ENCODE data around the gene MEGF6.

MEGF6 gene

GRCh38 chr1:3491291-3492246, 119.7 kb downstream of the MEGF6 start:
- Mint-ChIP-seq H3K27me3 (no peaks in the 10 kb centered on the region), H3K4me1 (peaks cover 2% of the 10 kb centered on the region), H3K27ac (no peak overlapping the region), H3K36me3 (ENCODE audit: low read depth) (no peaks in the 10 kb centered on the region), H3K4me3 (peak overlapping the region; percentile 24), H3K9me3 (peaks cover 14% of the 10 kb centered on the region)
- peak; percentile 91 for DNase-seq
- peak; percentile 75 for ATAC-seq

GRCh38 chr1:3490046-3490745, 121.1 kb downstream of the MEGF6 start:
- ATAC-seq = no peak
- Mint-ChIP-seq H3K36me3 (ENCODE audit: low read depth) (no peaks in the 10 kb centered on the region), H3K4me1 (peaks cover 2% of the 10 kb centered on the region), H3K27me3 (no peaks in the 10 kb centered on the region), H3K4me3 (no peak overlapping the region), H3K27ac (no peak overlapping the region), H3K9me3 (peaks cover 14% of the 10 kb centered on the region)
- no peak for DNase-seq

- no peak overlapping the region for H3K27ac Mint-ChIP-seq
- ATAC-seq (no peak), DNase-seq (no peak)
- H3K27me3 Mint-ChIP-seq = peaks cover 2% of the 10 kb centered on the region
- H3K36me3 Mint-ChIP-seq (ENCODE audit: low read depth) = no peaks in the 10 kb centered on the region
- H3K4me1 Mint-ChIP-seq = peaks cover 2% of the 10 kb centered on the region
- no peak overlapping the region for H3K4me3 Mint-ChIP-seq
- H3K9me3 Mint-ChIP-seq = peaks cover 14% of the 10 kb centered on the region
Measured at GRCh38 chr1:3488432-3488831, 122.9 kb downstream of the MEGF6 start.

GRCh38 chr1:3485016-3485415, 126.3 kb downstream of the MEGF6 start:
- no peaks in the 10 kb centered on the region for H3K4me1 Mint-ChIP-seq
- H3K4me3 Mint-ChIP-seq = no peak overlapping the region
- no peak for DNase-seq
- ATAC-seq = no peak
- peaks cover 14% of the 10 kb centered on the region for H3K9me3 Mint-ChIP-seq
- no peak overlapping the region for H3K27ac Mint-ChIP-seq
- H3K36me3 Mint-ChIP-seq (ENCODE audit: low read depth) = no peaks in the 10 kb centered on the region
- peaks cover 2% of the 10 kb centered on the region for H3K27me3 Mint-ChIP-seq

- no peak for ATAC-seq
- Mint-ChIP-seq H3K9me3 (peaks cover 12% of the 10 kb centered on the region), H3K27me3 (peaks cover 2% of the 10 kb centered on the region), H3K4me1 (no peaks in the 10 kb centered on the region), H3K4me3 (no peak overlapping the region), H3K36me3 (ENCODE audit: low read depth) (no peaks in the 10 kb centered on the region), H3K27ac (no peak overlapping the region)
- peak; percentile 60 for DNase-seq
Measured at GRCh38 chr1:3483801-3484444, 127.4 kb downstream of the MEGF6 start.

- Mint-ChIP-seq H3K9me3 (peaks cover 6% of the 10 kb centered on the region), H3K27ac (no peak overlapping the region), H3K4me3 (no peak overlapping the region), H3K27me3 (peaks cover 2% of the 10 kb centered on the region), H3K4me1 (no peaks in the 10 kb centered on the region), H3K36me3 (ENCODE audit: low read depth) (no peaks in the 10 kb centered on the region)
- no peak for DNase-seq
- ATAC-seq = no peak
Measured at GRCh38 chr1:3483380-3483779, 127.9 kb downstream of the MEGF6 start.

GRCh38 chr1:3482378-3482849, 128.9 kb downstream of the MEGF6 start:
- Mint-ChIP-seq H3K9me3 (peaks cover 4% of the 10 kb centered on the region), H3K36me3 (ENCODE audit: low read depth) (no peaks in the 10 kb centered on the region), H3K4me1 (no peaks in the 10 kb centered on the region), H3K27ac (no peak overlapping the region), H3K4me3 (no peak overlapping the region), H3K27me3 (peaks cover 2% of the 10 kb centered on the region)
- DNase-seq (peak; percentile 24), ATAC-seq (peak; percentile 31)

GRCh38 chr1:3481836-3482375, 129.4 kb downstream of the MEGF6 start:
- ATAC-seq (no peak), DNase-seq (no peak)
- Mint-ChIP-seq H3K36me3 (ENCODE audit: low read depth) (no peaks in the 10 kb centered on the region), H3K9me3 (no peaks in the 10 kb centered on the region), H3K4me3 (no peak overlapping the region), H3K4me1 (no peaks in the 10 kb centered on the region), H3K27me3 (peaks cover 2% of the 10 kb centered on the region), H3K27ac (no peak overlapping the region)

GRCh38 chr1:3481046-3481445, 130.3 kb downstream of the MEGF6 start:
- Mint-ChIP-seq H3K4me3 (no peak overlapping the region), H3K36me3 (ENCODE audit: low read depth) (no peaks in the 10 kb centered on the region), H3K9me3 (no peaks in the 10 kb centered on the region), H3K27ac (no peak overlapping the region), H3K4me1 (no peaks in the 10 kb centered on the region), H3K27me3 (peaks cover 2% of the 10 kb centered on the region)
- ATAC-seq (no peak), DNase-seq (no peak)

GRCh38 chr1:3480369-3480719, 131.0 kb downstream of the MEGF6 start:
- no peak for ATAC-seq
- H3K36me3 Mint-ChIP-seq (ENCODE audit: low read depth) = no peaks in the 10 kb centered on the region
- no peak overlapping the region for H3K27ac Mint-ChIP-seq
- H3K9me3 Mint-ChIP-seq = no peaks in the 10 kb centered on the region
- H3K4me3 Mint-ChIP-seq = no peak overlapping the region
- no peak for DNase-seq
- H3K27me3 Mint-ChIP-seq = peaks cover 2% of the 10 kb centered on the region
- H3K4me1 Mint-ChIP-seq = no peaks in the 10 kb centered on the region

GRCh38 chr1:3479511-3480368, 131.6 kb downstream of the MEGF6 start:
- peaks cover 2% of the 10 kb centered on the region for H3K27me3 Mint-ChIP-seq
- H3K27ac Mint-ChIP-seq = no peak overlapping the region
- no peak overlapping the region for H3K4me3 Mint-ChIP-seq
- DNase-seq (no peak), ATAC-seq (no peak)
- no peaks in the 10 kb centered on the region for H3K9me3 Mint-ChIP-seq
- H3K36me3 Mint-ChIP-seq (ENCODE audit: low read depth) = no peaks in the 10 kb centered on the region
- no peaks in the 10 kb centered on the region for H3K4me1 Mint-ChIP-seq

- ATAC-seq (no peak), DNase-seq (no peak)
- H3K9me3 Mint-ChIP-seq = no peaks in the 10 kb centered on the region
- H3K4me1 Mint-ChIP-seq = no peaks in the 10 kb centered on the region
- no peak overlapping the region for H3K4me3 Mint-ChIP-seq
- H3K36me3 Mint-ChIP-seq (ENCODE audit: low read depth) = no peaks in the 10 kb centered on the region
- H3K27ac Mint-ChIP-seq = no peak overlapping the region
- H3K27me3 Mint-ChIP-seq = no peaks in the 10 kb centered on the region
Measured at GRCh38 chr1:3478187-3478586, 133.1 kb downstream of the MEGF6 start.

- H3K9me3 Mint-ChIP-seq = no peaks in the 10 kb centered on the region
- H3K4me1 Mint-ChIP-seq = no peaks in the 10 kb centered on the region
- no peaks in the 10 kb centered on the region for H3K27me3 Mint-ChIP-seq
- no peaks in the 10 kb centered on the region for H3K36me3 Mint-ChIP-seq (ENCODE audit: low read depth)
- no peak overlapping the region for H3K27ac Mint-ChIP-seq
- no peak overlapping the region for H3K4me3 Mint-ChIP-seq
- DNase-seq (no peak), ATAC-seq (no peak)
Measured at GRCh38 chr1:3477241-3477995, 133.9 kb downstream of the MEGF6 start.
